Natural killer cell treated with Interleukin-12 subunit alpha and Interleukin-12 subunit beta and Interleukin-15 and Interleukin-18, amount 100 ng/mL, for 72 hours (primary cell): Measurements from ENCODE around the gene CDCP1. TPM values are rescaled to one million over a fixed set of nuclear protein-coding genes. Genes with fewer than 3 reads are reported as not detected.

Experiments used
- total RNA-seq, 2 donors: library from RNA; stranded (reverse); gene quantifications; one replicate each; pipeline ENCODE4 v1.2.3, GENCODE V29; 2022

CDCP1 gene
- total RNA-seq, 2 donors from 2014 or later: 0.29 to 0.36 TPM

Other genes starting within 250 kb of the CDCP1 start
- gene ZDHHC3, start 170.2 kb downstream of the CDCP1 start, total RNA-seq: 100 to 1,000 TPM in 1 of 2 donors, 10 to 100 TPM in 1; 63.8 to 122 TPM
- 10 to 100 TPM; 50.7 to 75.7 TPM for gene EXOSC7, start 170.1 kb downstream of the CDCP1 start, total RNA-seq
- not detected for gene CLEC3B, start 120.1 kb downstream of the CDCP1 start, total RNA-seq
- gene TMEM158, start 79.9 kb upstream of the CDCP1 start, total RNA-seq: 1 to 10 TPM in 1 of 2 donors, under 1 TPM in 1; 0.56 to 2.5 TPM
- 10 to 100 TPM; 41.0 to 51.7 TPM for gene LARS2, start 242.2 kb upstream of the CDCP1 start, total RNA-seq